Measurements from ENCODE around the gene ARFIP1.

The ARFIP1 gene

DNA sequence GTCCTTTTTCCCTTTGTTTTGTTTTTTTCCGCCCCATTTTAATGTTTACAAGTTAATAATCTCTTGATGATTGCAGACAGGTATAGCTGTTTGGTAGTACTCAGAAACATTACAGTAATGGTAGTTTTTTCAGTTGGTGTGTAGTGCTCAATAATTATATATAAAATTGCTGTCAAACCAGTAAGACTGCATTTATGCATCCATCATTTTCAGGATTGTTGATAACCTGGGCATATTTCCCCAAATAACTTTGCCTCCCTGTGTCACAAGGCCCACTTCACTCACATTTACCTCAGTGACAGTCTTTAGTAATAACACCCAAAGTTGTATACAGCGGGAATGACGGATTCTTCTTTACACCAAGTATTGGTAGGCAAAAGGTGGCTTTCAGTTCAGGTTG, 16.1 kb downstream of the ARFIP1 start:
- no peak overlapping the region for H3K27ac ChIP-seq
- H3K4me1 ChIP-seq (ENCODE audit: low read depth, poor library complexity, severe bottlenecking): no peaks in the 10 kb centered on the region
- no peak overlapping the region for H3K9ac ChIP-seq
- H2AFZ ChIP-seq (ENCODE audit: low read depth): no peak overlapping the region
- no peak overlapping the region for H3K4me2 ChIP-seq
- H3K4me3 ChIP-seq (IDR thresholded peaks at IDR 0.05; ENCODE audit: insufficient read depth, low read depth, low read length): no peak overlapping the region
- TF ChIP-seq, protein P1, sequence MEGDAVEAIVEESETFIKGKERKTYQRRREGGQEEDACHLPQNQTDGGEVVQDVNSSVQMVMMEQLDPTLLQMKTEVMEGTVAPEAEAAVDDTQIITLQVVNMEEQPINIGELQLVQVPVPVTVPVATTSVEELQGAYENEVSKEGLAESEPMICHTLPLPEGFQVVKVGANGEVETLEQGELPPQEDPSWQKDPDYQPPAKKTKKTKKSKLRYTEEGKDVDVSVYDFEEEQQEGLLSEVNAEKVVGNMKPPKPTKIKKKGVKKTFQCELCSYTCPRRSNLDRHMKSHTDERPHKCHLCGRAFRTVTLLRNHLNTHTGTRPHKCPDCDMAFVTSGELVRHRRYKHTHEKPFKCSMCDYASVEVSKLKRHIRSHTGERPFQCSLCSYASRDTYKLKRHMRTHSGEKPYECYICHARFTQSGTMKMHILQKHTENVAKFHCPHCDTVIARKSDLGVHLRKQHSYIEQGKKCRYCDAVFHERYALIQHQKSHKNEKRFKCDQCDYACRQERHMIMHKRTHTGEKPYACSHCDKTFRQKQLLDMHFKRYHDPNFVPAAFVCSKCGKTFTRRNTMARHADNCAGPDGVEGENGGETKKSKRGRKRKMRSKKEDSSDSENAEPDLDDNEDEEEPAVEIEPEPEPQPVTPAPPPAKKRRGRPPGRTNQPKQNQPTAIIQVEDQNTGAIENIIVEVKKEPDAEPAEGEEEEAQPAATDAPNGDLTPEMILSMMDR (conservative IDR thresholded peaks at IDR 0.05; ENCODE audit: low read depth, low read length): no peak
- H3K36me3 ChIP-seq (ENCODE audit: insufficient read depth): no peaks in the 10 kb centered on the region
- no peaks in the 10 kb centered on the region for H4K20me1 ChIP-seq (ENCODE audit: insufficient read depth)
- no peaks in the 10 kb centered on the region for H3K27me3 ChIP-seq (ENCODE audit: insufficient read depth, low read depth)
- H3K79me2 ChIP-seq (ENCODE audit: insufficient read depth, low read depth): peaks cover 34% of the 10 kb centered on the region; the same call in 1 of the 2 replicates

DNA sequence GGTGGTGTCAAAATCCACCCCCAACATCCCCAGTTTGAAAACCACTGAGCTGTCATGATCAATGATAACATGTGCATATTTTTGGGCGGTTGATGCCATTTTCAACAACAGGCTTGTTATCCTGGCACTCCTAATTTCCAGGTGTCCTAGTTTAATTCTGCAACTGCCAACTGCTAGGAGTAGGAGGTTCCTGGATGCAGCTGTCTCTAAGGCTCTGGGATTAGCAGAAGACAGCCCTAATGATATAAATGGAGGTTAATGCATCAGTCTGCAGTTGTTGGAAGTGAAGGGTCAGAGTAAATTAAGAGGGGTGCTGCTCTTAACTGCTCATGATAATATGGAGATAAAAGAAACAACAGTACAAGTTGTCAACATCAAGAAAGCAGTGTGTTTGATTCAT, 23.8 kb downstream of the ARFIP1 start:
- TF ChIP-seq, protein P1 (conservative IDR thresholded peaks at IDR 0.05; ENCODE audit: low read depth, low read length): no peak
- Histone ChIP-seq H3K4me1 (ENCODE audit: low read depth, poor library complexity, severe bottlenecking) (no peaks in the 10 kb centered on the region), H3K27ac (no peak overlapping the region), H3K4me2 (no peak overlapping the region), H3K27me3 (ENCODE audit: insufficient read depth, low read depth) (no peaks in the 10 kb centered on the region), H3K36me3 (ENCODE audit: insufficient read depth) (no peaks in the 10 kb centered on the region), H2AFZ (ENCODE audit: low read depth) (no peak overlapping the region), H4K20me1 (ENCODE audit: insufficient read depth) (no peaks in the 10 kb centered on the region), H3K79me2 (ENCODE audit: insufficient read depth, low read depth) (peaks cover 24% of the 10 kb centered on the region; the same call in 1 of the 2 replicates), H3K9ac (no peak overlapping the region), H3K4me3 (IDR thresholded peaks at IDR 0.05; ENCODE audit: insufficient read depth, low read depth, low read length) (no peak overlapping the region)

DNA sequence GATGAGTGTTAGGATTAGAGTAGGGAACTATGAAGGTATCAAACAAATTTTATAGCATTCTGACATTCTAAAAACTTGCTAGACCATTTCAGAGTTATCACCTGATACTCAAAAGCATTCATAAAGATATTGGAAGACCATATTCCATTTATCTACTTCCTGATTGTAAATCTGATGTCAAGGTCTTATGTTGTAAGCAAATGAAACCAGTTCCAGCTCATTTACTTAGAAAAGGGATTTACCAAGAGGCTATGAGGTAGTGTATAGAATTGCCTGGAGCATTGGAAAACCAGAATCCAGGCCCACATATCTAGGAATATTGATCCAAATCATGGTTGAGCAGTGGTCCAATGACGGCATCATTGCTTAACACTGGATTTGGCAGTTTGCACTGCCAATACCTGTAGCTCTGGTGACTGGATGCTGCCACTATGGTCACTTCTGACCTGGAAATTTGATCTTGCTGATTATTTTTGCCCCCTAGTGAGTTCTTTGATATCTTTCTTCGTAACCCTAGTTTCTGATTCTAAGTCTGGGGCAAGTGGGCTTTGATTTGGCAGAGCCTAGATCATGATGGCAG, 25.4 kb downstream of the ARFIP1 start:
- Histone ChIP-seq H3K4me2 (no peak overlapping the region), H3K79me2 (ENCODE audit: insufficient read depth, low read depth) (peaks cover 15% of the 10 kb centered on the region; the same call in 1 of the 2 replicates)
- TF ChIP-seq, protein P1 (conservative IDR thresholded peaks at IDR 0.05; ENCODE audit: low read depth, low read length): no peak

DNA sequence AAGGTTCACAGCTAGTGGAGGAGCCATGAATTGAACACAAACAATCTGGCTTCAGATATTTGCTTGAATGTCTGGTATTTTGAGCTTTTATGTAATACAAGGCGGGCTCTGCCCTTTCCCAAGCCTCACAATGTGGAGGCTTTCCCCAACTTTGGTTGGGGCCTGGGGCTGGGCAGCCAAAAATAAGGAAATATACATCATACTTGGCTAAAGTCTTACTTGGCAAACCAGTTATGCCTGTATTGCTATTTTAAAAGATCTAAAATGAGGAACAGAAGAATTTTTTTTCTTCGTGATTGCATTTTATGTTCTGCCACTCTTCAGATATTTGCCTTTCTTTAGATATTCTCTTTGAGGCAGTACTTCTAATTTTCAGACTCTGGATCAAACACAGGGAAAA, 26.1 kb downstream of the ARFIP1 start:
- TF ChIP-seq, protein P1 (conservative IDR thresholded peaks at IDR 0.05; ENCODE audit: low read depth, low read length): no peak
- peaks cover 13% of the 10 kb centered on the region; the same call in 1 of the 2 replicates for H3K79me2 ChIP-seq (ENCODE audit: insufficient read depth, low read depth)

More for the DNA sequence above, 25.4 kb downstream of the ARFIP1 start:
- H3K36me3 ChIP-seq (ENCODE audit: insufficient read depth): no peaks in the 10 kb centered on the region
- no peak overlapping the region for H3K4me3 ChIP-seq (IDR thresholded peaks at IDR 0.05; ENCODE audit: insufficient read depth, low read depth, low read length)
- H2AFZ ChIP-seq (ENCODE audit: low read depth): no peak overlapping the region
- no peak overlapping the region for H3K9ac ChIP-seq
- no peak overlapping the region for H3K27ac ChIP-seq
- no peaks in the 10 kb centered on the region for H3K27me3 ChIP-seq (ENCODE audit: insufficient read depth, low read depth)
- H4K20me1 ChIP-seq (ENCODE audit: insufficient read depth): no peaks in the 10 kb centered on the region
- no peaks in the 10 kb centered on the region for H3K4me1 ChIP-seq (ENCODE audit: low read depth, poor library complexity, severe bottlenecking)

More for the DNA sequence above, 26.1 kb downstream of the ARFIP1 start:
- Histone ChIP-seq H2AFZ (ENCODE audit: low read depth) (no peak overlapping the region), H3K27ac (no peak overlapping the region), H3K4me2 (no peak overlapping the region), H3K36me3 (ENCODE audit: insufficient read depth) (no peaks in the 10 kb centered on the region), H4K20me1 (ENCODE audit: insufficient read depth) (no peaks in the 10 kb centered on the region), H3K9ac (no peak overlapping the region), H3K4me3 (IDR thresholded peaks at IDR 0.05; ENCODE audit: insufficient read depth, low read depth, low read length) (no peak overlapping the region), H3K27me3 (ENCODE audit: insufficient read depth, low read depth) (no peaks in the 10 kb centered on the region), H3K4me1 (ENCODE audit: low read depth, poor library complexity, severe bottlenecking) (no peaks in the 10 kb centered on the region)

Measured in KMS-11 (cell line).